ENCODE data around the gene IGBP1. TPM values are rescaled to one million over a fixed set of nuclear protein-coding genes. Genes with fewer than 3 reads are reported as not detected.

The IGBP1 gene
- total RNA-seq (2022; extraction: Qiagen RNA extraction; ENCODE audit: low read depth): 57.9 to 70.7 TPM (median 66.1 TPM) in 5 replicates

DNA sequence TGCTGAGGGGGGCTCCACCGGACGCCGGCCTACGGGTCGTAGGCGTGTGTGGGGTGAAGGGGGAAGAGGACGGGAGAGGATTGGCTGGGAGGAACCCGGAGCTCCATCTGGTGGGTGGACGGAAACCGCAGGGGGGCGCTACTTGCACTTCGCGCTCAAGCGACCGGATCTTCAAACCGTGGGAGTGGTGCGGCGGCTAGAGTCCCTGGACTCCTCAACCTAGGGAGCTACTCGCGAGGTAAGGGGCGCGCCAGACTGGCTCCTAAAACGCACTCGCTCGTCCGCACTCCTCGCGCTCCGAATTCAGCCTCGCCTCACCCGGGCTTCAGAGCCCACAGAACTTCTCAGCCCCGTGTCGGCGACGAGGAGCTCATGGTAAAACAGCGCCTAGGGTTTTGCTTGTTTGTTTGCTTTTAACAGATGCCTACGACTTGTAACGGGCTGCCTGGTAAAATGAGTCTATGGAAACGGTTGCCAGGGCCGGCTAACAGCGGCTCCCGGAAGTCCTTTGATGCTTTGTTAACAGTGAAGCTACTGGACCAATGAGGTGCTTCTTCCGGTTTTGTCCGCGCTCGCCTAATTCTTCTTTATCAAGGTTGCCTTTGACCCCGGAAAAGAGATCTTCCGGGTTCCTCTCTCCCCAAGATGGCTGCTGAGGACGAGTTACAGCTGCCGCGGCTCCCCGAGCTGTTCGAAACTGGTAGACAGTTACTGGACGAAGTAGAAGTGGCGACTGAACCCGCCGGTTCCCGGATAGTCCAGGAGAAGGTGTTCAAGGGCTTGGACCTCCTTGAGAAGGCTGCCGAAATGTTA, at the start of gene IGBP1:
IGBP1 (plus strand) TSS at position 145 of the 813 bp plus-strand sequence; CDS start at position 646, 501 bp downstream.

DNA sequence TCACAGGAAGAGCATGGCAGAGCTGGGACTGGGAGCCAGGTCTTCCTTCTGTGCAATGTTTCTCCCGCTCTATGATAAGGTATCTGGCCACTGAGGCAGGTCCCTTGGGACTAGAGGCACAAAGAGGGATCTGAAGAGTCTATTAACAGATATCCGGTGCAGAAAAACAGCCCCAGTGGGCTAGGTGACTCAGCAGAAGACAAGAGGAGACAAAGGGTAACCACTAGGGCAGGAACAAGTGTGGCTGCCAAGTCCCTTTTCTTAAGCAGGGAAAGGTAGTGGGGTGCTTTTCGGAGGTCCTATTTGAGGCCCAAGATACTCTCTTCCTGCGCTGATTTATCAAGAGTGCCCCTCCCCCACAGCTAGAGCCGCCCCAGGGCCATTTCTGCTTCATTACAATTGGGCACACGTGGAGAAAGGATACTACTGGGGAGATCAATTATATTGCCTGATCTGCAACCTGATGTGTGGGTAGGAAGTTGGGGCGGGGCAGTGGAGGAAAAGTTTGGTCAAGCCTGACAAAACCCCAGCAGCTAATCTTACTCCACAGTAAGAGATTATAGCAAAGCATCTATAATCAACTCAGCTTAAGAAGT, 43.8 kb downstream of the IGBP1 start, which contains the start of gene DGAT2L6:
DGAT2L6 (plus strand) TSS at position 546 of the 596 bp plus-strand sequence. CDS start 100 bp downstream, outside the sequence.

Other genes with a start within 250 kb of the IGBP1 start
- gene AWAT2, start 83.5 kb upstream of the IGBP1 start, total RNA-seq (2022; extraction: Qiagen RNA extraction; ENCODE audit: low read depth): not detected in 5 replicates
- gene OTUD6A, start 71.0 kb upstream of the IGBP1 start, total RNA-seq (2022; extraction: Qiagen RNA extraction; ENCODE audit: low read depth): not detected in 5 replicates
- gene DGAT2L6, start 44.0 kb downstream of the IGBP1 start, total RNA-seq (2022; extraction: Qiagen RNA extraction; ENCODE audit: low read depth): not detected in 5 replicates
- not detected in 5 replicates for gene AWAT1, start 101.2 kb downstream of the IGBP1 start, total RNA-seq (2022; extraction: Qiagen RNA extraction; ENCODE audit: low read depth)
- 0.05 TPM in 1 of 5 replicates, not detected in the others for gene P2RY4, start 126.8 kb downstream of the IGBP1 start, total RNA-seq (2022; extraction: Qiagen RNA extraction; ENCODE audit: low read depth)
- not detected in 5 replicates for gene ARR3, start 134.9 kb downstream of the IGBP1 start, total RNA-seq (2022; extraction: Qiagen RNA extraction; ENCODE audit: low read depth)
- not detected in 5 replicates for gene RAB41, start 148.7 kb downstream of the IGBP1 start, total RNA-seq (2022; extraction: Qiagen RNA extraction; ENCODE audit: low read depth)
- gene PDZD11, start 156.5 kb downstream of the IGBP1 start, total RNA-seq (2022; extraction: Qiagen RNA extraction; ENCODE audit: low read depth): 86.7 to 108 TPM (median 89.1 TPM) in 5 replicates
- gene KIF4A, start 156.7 kb downstream of the IGBP1 start, total RNA-seq (2022; extraction: Qiagen RNA extraction; ENCODE audit: low read depth): 23.3 to 32.5 TPM (median 31.5 TPM) in 5 replicates

All from A549 treated with DMSO at 1 μM for 4 hours (cell line).